NCI-H510A (cell line): ENCODE data around the gene PRR36.
A peak's percentile ranks its signal among the peaks of the same experiment; 100 is the strongest.

ENCODE experiments used
- DNase-seq: peaks from one replicate; lab custom pipeline; 2025; lab: John Stamatoyannopoulos, UW

PRR36 gene

DNA sequence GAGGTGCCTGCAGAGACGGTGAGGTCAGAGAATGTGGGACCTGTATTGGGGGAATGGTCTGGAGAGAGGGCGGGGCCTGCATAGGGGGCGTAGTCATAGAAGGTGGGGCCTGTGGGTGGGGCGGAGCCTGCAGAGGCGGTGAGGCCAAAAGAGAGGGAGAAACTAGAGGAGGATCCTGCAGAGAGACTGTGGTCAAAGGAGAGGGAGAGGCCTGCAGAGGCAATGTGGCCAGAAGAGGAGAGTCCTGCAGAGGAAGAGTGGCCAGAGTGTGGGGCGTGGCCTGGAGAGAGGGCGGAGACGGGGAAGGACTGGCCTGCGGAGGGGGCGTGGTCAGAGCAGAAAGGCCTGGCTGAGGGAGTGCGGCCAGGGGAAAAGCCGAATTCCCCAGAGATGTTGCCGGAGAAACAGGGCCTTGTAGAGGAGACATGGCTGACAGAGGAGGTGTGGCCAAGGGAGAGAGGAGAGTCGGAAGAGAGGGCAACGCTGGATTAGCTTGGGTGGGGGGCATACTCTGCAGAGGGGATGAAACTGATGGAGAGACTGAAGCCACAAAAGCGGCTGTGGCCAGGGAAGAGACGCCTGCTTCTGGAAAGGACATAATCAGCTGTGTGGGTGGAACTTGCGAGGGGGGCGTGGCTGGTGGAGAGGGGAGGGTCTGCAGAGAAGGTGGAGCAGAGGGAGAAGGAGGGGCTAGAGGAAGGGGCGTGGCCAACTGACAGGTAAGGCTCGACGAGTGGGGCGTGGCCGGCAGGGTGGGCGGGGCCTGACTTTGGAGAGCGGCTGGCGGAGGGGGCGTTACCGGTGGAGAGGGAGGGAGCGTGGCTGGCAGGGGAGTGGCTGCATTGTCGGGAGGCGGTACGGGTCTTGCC, 2.5 kb downstream of the PRR36 start:
- DNase-seq, result peak; percentile 28

DNA sequence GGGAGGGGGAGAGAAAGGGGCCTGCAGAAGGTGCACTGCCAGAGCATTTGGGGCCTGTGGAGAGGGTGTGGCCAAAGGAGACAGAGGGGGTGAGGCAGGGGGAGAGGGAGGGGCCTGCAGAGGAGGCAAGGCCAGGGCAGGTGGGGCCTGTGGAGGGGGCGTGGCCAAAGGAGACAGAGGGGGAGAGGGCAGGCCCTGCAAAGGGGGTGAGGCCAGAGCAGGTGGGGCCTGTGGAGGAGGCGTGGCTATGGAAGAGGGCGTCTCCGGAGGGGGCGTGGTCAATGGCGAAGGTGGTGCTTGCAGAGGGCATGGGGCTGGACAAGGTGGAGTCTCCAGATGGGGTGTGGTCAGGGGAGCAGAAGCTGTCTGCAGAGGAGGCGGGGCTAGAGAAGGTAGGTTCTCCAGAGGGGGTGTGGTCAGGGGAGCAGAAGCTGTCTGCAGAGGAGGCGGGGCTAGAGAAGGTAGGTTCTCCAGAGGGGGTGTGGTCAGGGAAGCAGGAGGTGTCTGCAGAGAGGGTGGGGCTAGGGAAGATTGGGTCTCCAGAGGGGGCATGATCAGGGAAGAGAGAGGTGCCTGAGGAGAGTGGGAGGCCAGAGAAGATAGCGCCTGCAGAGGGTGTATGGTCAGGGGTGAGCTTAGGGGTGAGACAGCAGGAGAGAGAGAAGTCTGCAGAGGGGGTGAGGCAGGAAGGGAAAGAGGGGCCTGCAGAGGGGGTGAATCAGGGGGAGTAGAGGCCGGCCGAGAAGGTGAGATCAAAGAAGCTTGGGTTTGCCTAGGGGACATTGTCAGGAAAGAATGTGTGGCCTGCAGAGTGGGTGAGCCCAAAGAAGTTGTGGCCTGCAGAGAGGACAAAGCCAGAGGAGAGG, 3.4 kb downstream of the PRR36 start:
- DNase-seq, result no peak

DNA sequence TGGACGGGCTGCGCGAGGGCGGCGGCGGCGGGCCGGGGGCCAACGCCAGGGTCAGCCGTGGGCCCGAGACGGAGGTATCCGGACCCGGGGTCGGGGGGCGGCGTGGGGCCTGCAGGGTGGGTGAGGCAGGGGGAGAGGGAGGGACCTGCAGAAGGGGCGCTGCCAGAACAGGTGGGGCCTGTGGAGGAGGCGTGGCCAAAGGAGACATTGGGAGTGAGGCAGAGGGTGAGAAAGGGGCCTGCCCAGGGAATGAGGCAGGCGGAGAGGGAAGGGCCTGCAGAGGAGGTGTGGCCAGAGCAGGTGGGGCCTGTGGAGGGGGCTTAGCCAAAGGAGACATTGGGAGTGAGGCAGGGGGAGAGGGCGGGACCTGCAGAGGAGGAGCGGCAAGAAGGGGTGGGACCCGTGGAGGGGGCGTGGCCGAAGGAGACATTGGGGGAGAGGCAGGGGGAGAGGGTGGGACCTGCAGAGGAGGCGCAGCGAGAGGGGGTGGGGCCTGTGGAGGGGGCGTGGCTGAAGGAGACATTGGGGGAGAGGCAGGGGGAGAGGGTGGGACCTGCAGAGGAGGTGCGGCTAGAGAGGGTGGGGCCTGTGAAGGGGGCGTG, 4.2 kb downstream of the PRR36 start:
- no peak for DNase-seq

DNA sequence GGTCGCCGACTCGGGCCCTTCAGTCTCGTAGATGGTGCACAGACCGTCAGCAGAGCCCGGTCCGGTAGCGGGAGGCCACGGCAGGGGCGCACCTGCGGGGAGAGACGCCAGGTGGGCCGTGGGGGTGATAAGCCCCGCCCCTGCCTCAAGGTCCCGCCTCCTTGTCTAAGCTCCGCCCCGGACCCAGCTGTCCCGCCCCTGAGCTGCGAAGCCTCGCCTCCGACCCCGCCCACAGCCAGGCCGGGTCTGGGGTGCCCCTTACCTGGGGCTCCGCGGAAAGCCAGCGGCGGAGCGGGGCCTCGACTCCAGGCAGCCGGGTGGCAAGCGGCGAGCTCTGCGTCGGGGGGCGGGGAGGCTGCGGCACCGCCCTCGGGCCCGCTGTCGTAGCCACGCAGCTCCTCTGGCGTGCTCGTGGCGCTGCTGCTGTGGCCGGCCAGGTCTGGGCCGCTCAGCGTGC, 4.7 kb downstream of the PRR36 start:
- no peak for DNase-seq

DNA sequence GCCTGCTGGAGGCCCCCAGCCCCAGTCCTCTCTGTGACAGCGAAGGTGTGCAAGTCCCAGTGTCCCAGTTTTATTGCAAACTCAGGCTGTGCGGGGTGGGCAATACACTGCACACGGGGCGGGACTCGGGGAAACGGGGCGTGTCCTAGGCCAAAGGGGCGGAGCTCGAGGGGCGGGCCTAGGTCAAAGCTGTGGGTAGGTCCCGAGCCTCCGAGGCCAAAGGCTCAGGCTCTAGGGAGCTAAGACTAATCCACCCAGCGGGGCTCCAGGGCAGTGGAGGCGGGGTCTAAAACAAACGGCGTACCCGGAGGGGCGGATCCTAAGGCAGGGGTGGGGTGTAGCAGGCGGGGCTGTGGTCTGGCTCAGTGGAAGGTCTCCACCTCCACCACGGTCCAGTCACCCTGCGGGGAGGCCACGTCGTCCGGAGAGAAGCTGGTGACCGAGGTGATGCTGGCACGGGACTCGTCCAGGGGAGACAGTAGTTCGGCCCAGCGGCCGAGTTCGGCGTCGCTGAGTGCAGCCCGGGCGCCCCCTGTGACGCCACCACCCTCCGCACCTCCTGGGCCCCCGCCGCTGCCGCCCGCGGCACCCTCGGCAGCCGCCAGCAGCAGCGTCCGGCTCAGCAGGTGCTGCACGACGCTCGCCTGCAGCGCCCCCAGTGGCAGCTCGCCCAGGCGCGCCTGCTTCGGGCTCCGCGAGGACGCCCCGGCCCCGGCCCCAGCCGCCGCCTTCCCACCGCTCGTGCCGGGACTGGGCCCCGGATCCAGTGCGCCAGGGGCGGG, 5.3 kb downstream of the PRR36 start:
- no peak for DNase-seq

DNA sequence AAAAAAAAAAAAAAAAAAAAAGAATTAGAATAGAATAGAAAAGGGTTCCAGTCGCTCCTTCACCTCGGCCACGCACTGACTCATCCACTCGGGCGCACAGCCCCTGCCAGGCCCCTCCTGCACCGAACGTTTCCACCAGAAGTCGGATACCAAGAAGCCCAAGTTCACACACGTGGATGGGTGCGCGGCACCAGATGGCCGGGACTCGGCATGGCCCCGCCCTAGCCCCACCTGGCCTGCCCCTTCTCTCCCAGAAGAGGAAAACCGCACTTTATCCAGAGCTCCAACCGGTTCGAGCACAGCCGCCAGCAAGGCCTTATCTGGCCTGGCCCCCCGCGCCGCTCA, 5.9 kb downstream of the PRR36 start:
- DNase-seq, result no peak

DNA sequence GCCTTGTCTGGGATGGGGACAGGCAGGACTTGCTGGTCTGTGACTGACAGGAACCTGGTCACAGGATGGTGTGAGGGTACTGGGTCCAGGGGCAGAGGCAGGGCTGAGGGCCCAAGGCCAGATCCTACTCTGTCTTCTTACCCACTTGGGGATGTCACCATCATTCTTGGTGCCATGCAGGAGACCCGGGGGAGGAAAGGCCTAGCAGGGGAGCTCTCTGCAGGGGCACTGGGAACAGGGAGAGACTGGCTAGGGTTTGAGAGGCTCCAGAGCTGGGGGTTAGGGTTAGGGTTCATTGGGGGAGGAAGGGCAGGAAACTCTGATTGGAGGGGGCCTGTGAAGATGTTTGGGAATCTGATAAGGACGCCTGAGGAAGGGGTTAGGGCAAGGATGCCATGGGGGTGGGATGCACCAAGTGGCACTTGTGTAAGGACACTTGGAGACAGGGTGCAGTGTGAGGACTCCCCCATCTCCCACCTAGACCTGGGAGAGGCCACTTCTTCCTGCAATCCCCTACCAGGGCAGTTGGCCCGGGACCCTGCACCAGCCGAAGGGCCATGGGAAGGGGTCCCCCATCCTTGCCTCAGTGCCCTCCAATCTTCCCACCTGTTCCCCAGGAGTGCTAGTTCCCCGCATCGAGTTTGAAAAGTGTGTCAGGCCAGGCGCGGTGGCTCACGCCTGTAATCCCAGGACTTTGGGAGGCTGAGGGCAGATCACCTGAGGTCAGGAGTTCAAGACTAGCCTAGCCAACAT, 6.9 kb downstream of the PRR36 start:
- no peak for DNase-seq

DNA sequence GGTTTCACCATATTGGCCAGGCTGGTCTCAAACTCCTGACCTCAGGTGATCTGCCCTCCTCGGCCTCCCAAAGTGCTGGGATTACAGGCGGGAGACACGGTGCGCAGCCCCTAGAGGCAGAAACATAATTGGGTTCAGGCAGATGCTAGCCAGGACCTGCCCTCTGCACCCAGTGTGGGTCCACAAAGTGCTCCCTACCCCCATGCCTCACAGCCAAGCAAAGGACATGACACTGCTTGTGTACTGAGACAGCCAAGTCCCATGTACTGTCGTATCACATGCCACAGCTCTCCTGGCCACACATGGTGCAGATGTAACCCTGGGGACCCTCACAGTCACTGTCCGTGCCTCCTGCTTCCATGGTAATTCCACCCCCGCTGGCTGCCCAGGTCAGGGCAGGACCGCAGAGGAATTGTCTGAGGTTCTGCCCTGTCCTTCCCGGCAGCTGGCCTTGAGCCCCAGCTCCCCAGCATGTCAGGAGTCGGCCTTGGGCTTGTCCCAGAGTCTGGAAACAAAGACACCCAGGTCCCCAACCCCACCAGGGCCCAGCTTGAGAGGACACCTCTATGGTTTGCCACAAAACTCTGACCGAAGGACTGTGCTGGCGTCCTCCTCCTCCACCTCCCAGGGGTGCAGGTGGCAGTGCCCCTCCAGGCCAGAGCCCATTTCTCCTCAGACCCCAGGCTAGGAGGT, 7.6 kb downstream of the PRR36 start:
- DNase-seq, result no peak

DNA sequence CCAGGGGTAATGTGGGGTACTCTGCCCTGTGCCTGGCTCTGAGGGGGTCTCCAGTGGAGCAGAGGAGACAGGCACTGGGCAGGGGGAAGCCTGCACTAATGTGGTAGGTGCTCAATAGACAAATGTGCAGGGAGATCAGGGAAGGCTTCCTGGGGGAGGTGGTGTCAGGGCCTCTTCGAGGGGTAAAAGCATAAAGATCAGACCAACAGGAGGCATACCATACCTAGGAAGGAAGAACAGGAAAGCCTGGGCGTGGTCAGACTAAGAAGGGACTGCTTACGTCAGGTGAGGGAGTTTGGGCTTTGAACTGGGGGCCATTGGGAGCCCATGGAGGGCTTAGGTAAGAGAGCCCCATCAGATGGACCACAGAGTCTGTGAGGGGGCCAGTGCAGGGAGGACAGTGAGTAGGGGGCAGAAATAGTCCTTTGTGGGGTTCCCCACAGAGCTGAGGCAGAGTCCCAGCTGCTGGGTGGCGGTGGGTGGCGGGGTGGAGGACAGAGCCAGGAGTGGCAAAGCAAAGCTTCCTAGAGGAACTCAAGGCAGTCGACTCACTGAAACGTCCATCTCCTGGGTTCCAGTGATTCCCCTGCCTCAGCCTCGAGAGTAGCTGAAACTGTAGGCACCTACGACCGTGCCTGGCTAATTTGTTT, 8.8 kb downstream of the PRR36 start:
- DNase-seq, result no peak

DNA sequence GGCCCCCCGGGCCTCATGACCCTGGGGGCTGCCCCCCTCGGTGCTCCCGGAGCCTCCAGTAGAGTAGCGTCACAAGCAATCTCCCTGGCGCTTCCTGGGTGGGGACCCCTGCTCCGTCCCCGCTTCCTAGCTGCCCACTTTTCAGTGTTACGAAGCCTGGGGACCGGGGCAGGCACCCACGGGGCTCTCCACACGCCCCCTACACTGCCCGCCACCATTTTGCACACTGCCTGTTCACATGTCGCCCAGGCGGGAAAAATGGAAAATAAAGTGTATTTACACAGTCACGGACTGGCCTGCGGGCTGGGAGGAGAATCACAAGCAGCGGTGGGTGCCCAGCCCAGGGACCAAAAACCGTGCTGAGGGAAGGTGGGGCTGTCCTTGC, 9.5 kb downstream of the PRR36 start:
- no peak for DNase-seq

DNA sequence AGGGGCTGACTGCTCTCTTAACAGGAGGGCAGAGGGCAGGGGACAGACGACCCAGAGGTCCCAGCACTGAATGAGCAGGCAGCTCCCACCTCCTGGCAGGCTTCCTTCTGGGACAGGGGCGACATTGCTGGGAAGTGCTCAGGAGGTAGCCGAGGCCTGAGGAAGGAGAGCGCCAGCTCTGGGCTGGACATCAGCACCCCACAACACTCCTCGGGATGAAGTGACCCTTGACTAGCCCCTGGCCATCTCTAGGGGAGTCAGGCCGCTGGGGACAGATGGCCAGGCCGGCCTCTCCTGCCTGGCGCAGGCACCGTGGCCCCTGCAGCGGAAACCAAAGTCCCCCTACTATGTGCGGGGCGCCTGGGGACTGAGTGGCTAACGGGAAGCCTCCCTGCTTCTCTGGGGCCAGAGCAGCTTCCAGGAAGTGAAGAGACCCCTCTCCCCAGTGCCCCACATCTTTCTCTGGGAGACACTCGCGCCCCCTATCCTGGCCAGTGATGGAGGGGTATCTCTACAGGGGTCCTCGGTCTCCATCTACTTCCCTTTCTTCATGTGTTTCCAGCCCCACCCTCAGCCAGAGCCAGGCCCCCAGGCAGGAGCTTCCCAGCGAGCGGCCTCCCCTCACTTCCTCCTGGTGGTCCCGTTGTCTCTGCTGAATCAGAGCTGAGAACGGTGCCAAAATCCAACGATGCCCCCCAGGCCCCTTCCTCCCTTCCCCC, 10.1 kb downstream of the PRR36 start:
- DNase-seq, result no peak

DNA sequence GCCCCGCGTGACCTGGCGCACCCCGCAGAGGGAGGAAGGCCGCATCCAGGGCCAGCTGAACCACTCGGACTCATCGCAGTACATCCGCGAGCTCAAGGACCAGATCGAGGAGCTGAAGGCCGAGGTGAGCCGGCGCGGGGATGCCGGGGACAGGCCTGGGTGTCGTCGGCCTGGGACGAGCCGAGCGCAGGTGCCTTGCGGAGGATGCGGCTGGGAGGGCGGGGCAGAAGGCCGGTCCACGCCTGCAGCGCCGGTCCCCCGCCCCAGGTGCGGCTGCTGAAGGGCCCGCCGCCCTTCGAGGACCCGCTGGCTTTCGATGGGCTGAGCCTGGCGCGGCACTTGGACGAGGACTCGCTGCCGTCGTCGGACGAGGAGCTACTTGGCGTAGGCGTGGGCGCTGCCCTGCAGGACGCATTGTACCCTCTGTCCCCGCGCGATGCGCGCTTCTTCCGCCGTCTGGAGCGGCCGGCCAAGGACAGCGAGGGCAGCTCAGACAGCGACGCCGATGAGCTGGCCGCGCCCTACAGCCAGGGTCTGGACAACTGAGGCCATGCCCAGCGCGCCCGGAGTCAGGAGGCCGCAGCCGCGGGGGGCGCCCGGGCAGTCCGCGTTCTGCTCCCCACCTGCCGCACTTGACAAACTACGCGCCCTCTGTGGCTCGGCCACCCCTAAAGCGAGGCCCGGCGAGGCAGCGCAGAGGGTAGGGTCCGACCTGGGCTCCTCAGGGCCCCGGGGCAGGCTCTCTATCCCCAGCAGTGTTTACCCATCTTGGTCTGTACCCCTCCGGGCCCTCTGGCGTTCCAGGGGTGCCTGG, 10.8 kb downstream of the PRR36 start:
- DNase-seq, result no peak

DNA sequence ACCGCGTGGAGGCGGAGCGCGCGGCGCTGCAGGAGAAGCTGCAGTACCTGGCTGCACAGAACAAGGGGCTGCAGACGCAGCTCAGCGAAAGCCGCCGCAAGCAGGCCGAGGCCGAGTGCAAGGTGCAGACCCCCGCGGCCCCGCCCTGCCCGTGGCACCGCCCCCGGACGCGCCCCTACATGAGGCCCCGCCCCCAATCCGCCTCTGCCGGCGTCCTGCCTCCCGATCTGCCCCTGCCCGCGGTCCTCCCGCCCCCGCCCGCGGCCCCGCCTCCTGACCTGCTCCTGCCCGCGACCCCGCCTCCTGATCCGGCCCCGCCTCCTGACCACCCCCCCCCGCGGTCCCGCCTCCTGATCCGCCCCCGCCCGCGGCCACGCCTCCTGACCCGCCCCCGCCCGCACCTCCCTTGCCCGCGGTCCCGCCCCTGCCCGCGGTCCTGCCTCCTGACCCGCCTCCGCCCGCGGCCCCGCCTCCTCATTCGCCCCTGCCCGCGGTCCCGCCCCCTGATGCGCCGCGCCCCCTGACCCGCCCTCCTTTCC, 11.7 kb downstream of the PRR36 start:
- peak; percentile 21 for DNase-seq

DNA sequence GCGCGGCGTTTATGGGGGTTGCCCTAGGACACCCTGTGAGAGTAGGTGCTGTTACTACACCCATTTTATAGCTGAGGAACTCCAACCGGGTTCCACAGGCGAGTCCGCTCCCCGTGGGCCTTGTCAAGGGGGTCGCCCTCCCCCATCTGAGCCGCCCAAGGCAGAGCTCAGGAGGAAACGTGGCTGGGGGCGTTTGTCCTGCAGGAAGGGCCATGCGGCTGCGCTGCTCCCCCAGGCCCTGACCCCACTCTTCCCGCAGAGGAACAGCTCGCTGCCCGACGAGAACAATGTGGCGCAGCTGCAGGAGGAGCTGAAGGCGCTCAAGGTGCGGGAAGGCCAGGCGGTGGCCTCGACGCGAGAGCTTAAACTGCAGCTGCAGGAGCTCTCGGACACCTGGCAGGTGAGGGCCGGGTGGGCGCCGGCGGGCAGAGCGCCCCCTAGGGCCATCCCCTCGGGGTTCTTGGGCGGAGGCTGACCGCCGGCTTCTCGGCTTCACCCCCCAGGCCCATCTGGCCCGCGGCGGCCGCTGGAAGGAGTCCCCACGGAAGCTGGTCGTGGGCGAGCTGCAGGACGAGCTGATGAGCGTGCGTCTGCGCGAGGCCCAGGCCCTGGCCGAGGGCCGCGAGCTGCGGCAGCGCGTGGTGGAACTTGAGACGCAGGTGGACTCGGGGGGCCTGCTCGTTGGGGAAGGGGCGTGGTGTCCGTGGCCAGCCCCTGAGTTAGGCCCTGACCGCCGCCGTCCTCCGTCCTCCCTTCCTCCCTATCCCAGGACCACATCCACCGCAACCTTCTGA, 12.4 kb downstream of the PRR36 start:
- DNase-seq, result no peak

DNA sequence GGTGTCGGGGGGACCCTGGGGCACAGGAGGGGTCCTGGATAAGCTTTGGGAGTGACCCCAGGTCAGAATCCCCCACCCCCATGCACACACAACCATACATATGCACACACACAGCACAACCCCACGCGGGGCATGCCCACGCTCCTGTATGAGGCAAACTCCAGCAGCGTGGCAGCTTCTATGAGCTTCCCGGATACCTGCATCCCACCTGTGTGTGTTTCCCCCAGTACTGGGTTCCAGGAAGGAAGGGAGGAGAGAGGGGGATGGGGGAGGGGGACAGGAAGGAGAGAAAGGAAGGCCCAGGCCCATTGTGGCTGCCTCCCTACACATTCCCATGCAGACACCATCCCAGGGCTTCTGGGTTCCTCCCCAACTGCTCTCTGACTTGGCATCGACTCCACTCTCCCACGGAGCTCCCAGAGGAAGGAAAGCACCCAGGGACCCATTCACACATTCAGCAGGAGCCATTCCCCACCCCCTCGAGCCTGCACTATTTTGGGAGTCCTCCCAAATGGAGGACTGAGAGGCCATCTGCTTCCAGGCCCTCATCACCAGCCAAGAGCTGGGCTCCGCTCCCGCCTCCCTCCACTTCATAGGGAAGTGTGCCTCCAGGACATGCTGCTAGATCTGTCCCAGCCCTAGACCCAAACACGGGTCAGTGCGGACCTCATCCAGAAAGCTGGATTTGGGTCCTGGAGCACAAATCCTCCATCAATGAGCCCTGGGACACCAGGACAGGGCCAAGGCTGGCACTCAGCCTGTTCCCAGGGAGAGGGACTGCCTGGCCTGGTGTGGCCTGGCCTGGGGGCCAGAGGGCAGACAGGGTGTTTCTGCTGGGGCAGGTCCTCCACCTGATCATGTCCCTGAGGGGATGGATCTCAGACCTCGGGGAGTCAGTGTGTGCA, 13.2 kb downstream of the PRR36 start:
- no peak for DNase-seq
